K562 (cell line): ENCODE results near the gene RNF13. TPM values are rescaled to one million over a fixed set of nuclear protein-coding genes. Genes with fewer than 3 reads are reported as not detected.

Source experiments
- EGR1 ChIP-seq: fragments of 450-650 bp; conservative IDR thresholded peaks from 2 replicates; pipeline ENCODE4 v1.6.1; 2017; ENCODE audit warnings: mild to moderate bottlenecking
- GATAD2A ChIP-seq: fragments of 450-650 bp; IDR thresholded peaks from 2 replicates; pipeline ENCODE4 v1.6.1; 2017
- HOXB6 ChIP-seq: fragments of 250-450 bp; sonication (Bioruptor Pico); IDR thresholded peaks from 2 replicates; pipeline ENCODE4 v1.5.1; 2022; ENCODE audit warnings: mild to moderate bottlenecking, borderline replicate concordance
- ILF3 ChIP-seq: fragments of 450-650 bp; IDR thresholded peaks from 2 replicates; pipeline ENCODE4 v1.6.1; 2018; ENCODE audit warnings: antibody characterized with exemption, mild to moderate bottlenecking, moderate library complexity, borderline replicate concordance
- MGA ChIP-seq: fragments of 450-650 bp; IDR thresholded peaks from 2 replicates; pipeline ENCODE4 v1.6.1; 2016; ENCODE audit warnings: mild to moderate bottlenecking, moderate library complexity
- NFIX ChIP-seq: fragments of 250-450 bp; sonication (Bioruptor Pico); IDR thresholded peaks from 2 replicates; pipeline ENCODE4 v1.4.0; 2020; ENCODE audit warnings: low read depth, mild to moderate bottlenecking, moderate library complexity
- POLR2B ChIP-seq: fragments of 450-650 bp; IDR thresholded peaks from 2 replicates; pipeline ENCODE4 v1.6.1; 2018; ENCODE audit warnings: low read depth; ENCODE audit not compliant: partially characterized antibody
- RAD21 ChIP-seq, 2 experiments: fragments of 250-450 bp in 1 of 2; fragments of 450-650 bp in 1 of 2; sonication (Bioruptor Pico) in 1 of 2; formaldehyde crosslinking in 1 of 2; IDR thresholded peaks in 1 of 2; conservative IDR thresholded peaks in 1 of 2; 2 replicates each; pipeline versions ENCODE4 v1.4.0 to v1.8.0; 2020 to 2022; ENCODE audit warnings: mild to moderate bottlenecking in 2 of 2, moderate library complexity in 1 of 2
- RERE ChIP-seq: sonication (generic); formaldehyde crosslinking; IDR thresholded peaks from 2 replicates; pipeline ENCODE4 v1.8.0; 2023; ENCODE audit warnings: missing genetic modification reagents, mild to moderate bottlenecking, borderline replicate concordance
- SUPT5H ChIP-seq: fragments of 450-650 bp; IDR thresholded peaks from 2 replicates; pipeline ENCODE4 v1.6.1; 2016
- ZFX ChIP-seq: sonication (generic); formaldehyde crosslinking; IDR thresholded peaks from 2 replicates; pipeline ENCODE4 v1.8.0; 2022; ENCODE audit warnings: mild to moderate bottlenecking, missing genetic modification reagents, moderate library complexity
- ZNF347 ChIP-seq: fragments of 450-650 bp; formaldehyde crosslinking; IDR thresholded peaks from 2 replicates; pipeline ENCODE4 v1.4.0; 2020; ENCODE audit warnings: low read depth, mild to moderate bottlenecking, moderate library complexity
- ZNF695 ChIP-seq: fragments of 450-650 bp; formaldehyde crosslinking; IDR thresholded peaks from 2 replicates; pipeline ENCODE4 v1.4.0; 2020; ENCODE audit warnings: mild to moderate bottlenecking, moderate library complexity
- polyA plus RNA-seq, 8 experiments: library from polyadenylated mRNA; depleted of rRNA in 4 of 8; stranded (reverse) in 5 of 8; unstranded in 3 of 8; fragments of >200 nt; fragmentation: Nextera tagmentation in 2 of 8; fragmentation: Illumina TruSeq in 1 of 8; extraction: Ambion mirVana in 2 of 8; extraction: Trizol in 1 of 8; gene quantifications; 2 replicates each; pipeline versions ENCODE4 v1.2.1 to v1.2.3, GENCODE V29; 2011 to 2014; ENCODE audit warnings: inconsistent platforms in 1 of 8, missing spikeins in 1 of 8
- total RNA-seq, 7 experiments: library from RNA; depleted of rRNA in 6 of 7; stranded (reverse); fragments of >200 nt in 6 of 7; fragmentation: Illumina TruSeq in 2 of 7; extraction: Trizol in 2 of 7; gene quantifications; 2 replicates each; pipeline versions ENCODE4 v1.2.1 to v1.2.3, GENCODE V29; 2011 to 2021; ENCODE audit warnings: low replicate concordance in 1 of 7

Gene RNF13
- total and polyA plus RNA-seq, 9 of the 15 experiments (the other 6 are each of a cell fraction or from before 2014, with no cell fraction given): 12.7 to 35.8 (median 18.9) TPM

GRCh38 chr3:149801639-149802038, 11.4 kb upstream of the RNF13 start (continued):
- TF ChIP-seq MGA (no peak), GATAD2A (no peak), EGR1 (no peak), ZNF695 (CRISPR knock-in tag) (no peak), RERE (no peak), ILF3 (no peak), ZNF347 (no peak), RAD21 (CRISPR knock-in tag; conservative IDR thresholded peaks at IDR 0.05 in 1 of 2, IDR thresholded peaks at IDR 0.05 in 1 of 2) (no peak), HOXB6 (no peak), NFIX (CRISPR knock-in tag) (no peak), POLR2B (no peak), ZFX (CRISPR knock-in tag) (no peak), SUPT5H (no peak)
